Measurements from ENCODE around the gene HOXB4. TPM values are rescaled to one million over a fixed set of nuclear protein-coding genes. Genes with fewer than 3 reads are reported as not detected.

HOXB4 gene
- total RNA-seq, 1 donor from 2014 or later: not detected

GRCh38 chr17:48561884-48562810 lies 16.0 kb downstream of the HOXB4 start:
- DNase-seq (ENCODE audit: low read depth) (no peak), FAIRE-seq (no peak)
- no peak for TF ChIP-seq CTCF (IDR thresholded peaks at IDR 0.05; ENCODE audit: insufficient read depth, low read length, severe bottlenecking)
- H3K27me3 ChIP-seq (ENCODE audit: control insufficient read depth, insufficient read depth, low read length): peaks cover 83% of the 10 kb centered on the region
- no peak overlapping the region for H3K4me3 ChIP-seq (ENCODE audit: low read depth, low read length)
- no peaks in the 10 kb centered on the region for H3K36me3 ChIP-seq (ENCODE audit: control insufficient read depth, insufficient read depth, low read length)

GRCh38 chr17:48559840-48560817 lies 18.0 kb downstream of the HOXB4 start:
- DNase-seq (ENCODE audit: low read depth) (no peak), FAIRE-seq (no peak)
- peaks cover 82% of the 10 kb centered on the region for H3K27me3 ChIP-seq (ENCODE audit: control insufficient read depth, insufficient read depth, low read length)
- no peaks in the 10 kb centered on the region for H3K36me3 ChIP-seq (ENCODE audit: control insufficient read depth, insufficient read depth, low read length)
- TF ChIP-seq CTCF (IDR thresholded peaks at IDR 0.05; ENCODE audit: insufficient read depth, low read length, severe bottlenecking): no peak
- H3K4me3 ChIP-seq (ENCODE audit: low read depth, low read length): no peak overlapping the region

- no peak for DNase-seq (ENCODE audit: low read depth)
- no peak overlapping the region for H3K4me3 ChIP-seq (ENCODE audit: low read depth, low read length)
- H3K27me3 ChIP-seq (ENCODE audit: control insufficient read depth, insufficient read depth, low read length): peaks cover 82% of the 10 kb centered on the region
- no peaks in the 10 kb centered on the region for H3K36me3 ChIP-seq (ENCODE audit: control insufficient read depth, insufficient read depth, low read length)
- no peak for TF ChIP-seq CTCF (IDR thresholded peaks at IDR 0.05; ENCODE audit: insufficient read depth, low read length, severe bottlenecking)
- FAIRE-seq: no peak
Measured at GRCh38 chr17:48559122-48559839, 18.9 kb downstream of the HOXB4 start.

GRCh38 chr17:48558831-48559121 lies 19.4 kb downstream of the HOXB4 start:
- no peak for FAIRE-seq
- no peaks in the 10 kb centered on the region for H3K36me3 ChIP-seq (ENCODE audit: control insufficient read depth, insufficient read depth, low read length)
- TF ChIP-seq CTCF (IDR thresholded peaks at IDR 0.05; ENCODE audit: insufficient read depth, low read length, severe bottlenecking): no peak
- peaks cover 84% of the 10 kb centered on the region for H3K27me3 ChIP-seq (ENCODE audit: control insufficient read depth, insufficient read depth, low read length)
- DNase-seq (ENCODE audit: low read depth): no peak
- no peak overlapping the region for H3K4me3 ChIP-seq (ENCODE audit: low read depth, low read length)

- TF ChIP-seq CTCF (IDR thresholded peaks at IDR 0.05; ENCODE audit: insufficient read depth, low read length, severe bottlenecking): no peak
- no peak for DNase-seq (ENCODE audit: low read depth)
- Histone ChIP-seq H3K27me3 (ENCODE audit: control insufficient read depth, insufficient read depth, low read length) (peaks cover 82% of the 10 kb centered on the region), H3K36me3 (ENCODE audit: control insufficient read depth, insufficient read depth, low read length) (no peaks in the 10 kb centered on the region), H3K4me3 (ENCODE audit: low read depth, low read length) (no peak overlapping the region)
- FAIRE-seq: no peak
Measured at GRCh38 chr17:48558057-48558830, 19.9 kb downstream of the HOXB4 start.
